CD4-positive, CD25-positive, alpha-beta regulatory T cell (primary cell): ENCODE data around the gene USP46. TPM values are rescaled to one million over a fixed set of nuclear protein-coding genes. Genes with fewer than 3 reads are reported as not detected.

ENCODE experiments used
- ATAC-seq, 2 donors: fragments of 150-1000 bp; cut with Tn5 transposase; one replicate each; pipeline ENCODE4 v1.10.0; 2021; ENCODE audit warnings: low read depth in 2 of 2, moderate number of reproducible peaks in 2 of 2, moderate library complexity in 1 of 2
- DNase-seq, 3 donors: peaks; one replicate each; pipeline versions ENCODE4 v3.0.0 to v3.0.0-alpha.2; 2012 to 2022; ENCODE audit warnings: mixed read lengths in 1 of 3
- H3K27ac ChIP-seq: one replicate; pipeline ENCODE4 v1.7.0; 2013; ENCODE audit warnings: mild to moderate bottlenecking, low read length; ENCODE audit not compliant: insufficient read depth, poor library complexity, severe bottlenecking
- H3K27me3 ChIP-seq: one replicate; pipeline ENCODE4 v1.7.0; 2013; ENCODE audit warnings: low read length; ENCODE audit not compliant: control insufficient read depth, insufficient read depth
- H3K36me3 ChIP-seq: one replicate; pipeline ENCODE4 v1.7.0; 2013; ENCODE audit warnings: mild to moderate bottlenecking, low read length, moderate library complexity; ENCODE audit not compliant: control insufficient read depth, insufficient read depth
- H3K4me1 ChIP-seq: 2 replicates; pipeline ENCODE4 v1.7.0; 2013; ENCODE audit warnings: mild to moderate bottlenecking, low read length; ENCODE audit not compliant: insufficient read depth, control insufficient read depth, poor library complexity, severe bottlenecking
- H3K4me3 ChIP-seq: one replicate; pipeline ENCODE4 v1.7.0; 2013; ENCODE audit warnings: low read depth, mild to moderate bottlenecking, low read length, moderate library complexity
- H3K9me3 ChIP-seq, 2 experiments: 1 replicate in 1 of 2; 2 replicates in 1 of 2; pipeline ENCODE4 v1.7.0; 2013; ENCODE audit warnings: low read length in 2 of 2, mild to moderate bottlenecking in 1 of 2, moderate library complexity in 1 of 2; ENCODE audit not compliant: control insufficient read depth in 2 of 2
- H3K27ac Mint-ChIP-seq, 3 donors: one replicate each; pipeline ENCODE4 v1.8.0; 2020 to 2022; ENCODE audit warnings: mild to moderate bottlenecking in 3 of 3, mixed read lengths in 3 of 3, moderate library complexity in 2 of 3
- H3K27me3 Mint-ChIP-seq: one replicate; pipeline ENCODE4 v1.8.0; 2022; ENCODE audit warnings: mild to moderate bottlenecking, mixed read lengths
- H3K36me3 Mint-ChIP-seq: one replicate; pipeline ENCODE4 v1.8.0; 2020; ENCODE audit warnings: mixed read lengths
- H3K4me1 Mint-ChIP-seq, 4 donors: one replicate each; pipeline ENCODE4 v1.8.0; 2020 to 2022; ENCODE audit warnings: mixed read lengths in 4 of 4, mild to moderate bottlenecking in 1 of 4
- H3K4me3 Mint-ChIP-seq, 4 donors: one replicate each; pipeline ENCODE4 v1.8.0; 2020 to 2022; ENCODE audit warnings: mild to moderate bottlenecking in 4 of 4, mixed read lengths in 4 of 4, moderate library complexity in 3 of 4
- H3K9me3 Mint-ChIP-seq, 7 donors: one replicate each; pipeline ENCODE4 v1.8.0; 2020 to 2022; ENCODE audit warnings: mixed read lengths in 7 of 7, mild to moderate bottlenecking in 3 of 7, moderate library complexity in 2 of 7
- polyA plus RNA-seq, 4 donors: library from polyadenylated mRNA; unstranded; fragments of 300-500 nt; fragmentation: Illumina TruSeq; gene quantifications; one replicate each; pipeline ENCODE4 v1.2.3, GENCODE V29; 2021
- total RNA-seq: library from RNA; stranded (reverse); gene quantifications from one replicate; pipeline ENCODE4 v1.2.3, GENCODE V29; 2022

USP46 gene
- total and polyA plus RNA-seq, 5 donors from 2014 or later, result 0.32 to 9.6 (median 1.7) TPM

DNA sequence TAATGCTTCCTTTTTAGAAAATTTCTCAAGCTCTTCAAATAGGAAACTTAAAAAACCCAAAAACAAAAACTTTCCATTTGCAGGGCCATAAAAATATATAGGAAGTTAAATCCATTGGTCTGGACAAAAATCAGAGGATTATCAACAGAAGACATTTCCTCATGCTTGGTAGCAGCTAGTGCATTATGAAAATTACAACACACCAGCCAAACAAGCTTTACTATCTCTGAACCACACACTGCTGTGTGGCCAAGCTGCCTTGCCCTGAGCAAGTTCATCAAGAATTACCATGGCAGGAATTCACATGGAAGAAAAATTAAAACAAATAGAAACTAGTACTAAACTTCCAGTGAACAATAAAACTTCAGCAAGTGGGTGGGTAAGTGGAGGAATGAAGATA lies 3.6 kb downstream of the USP46 start:
- Mint-ChIP-seq H3K4me3 (peak overlapping the region in 1 of 4 donors; percentile 3), H3K27ac (no peak overlapping the region), H3K9me3 (peaks cover 0 to 7% (median 0%) of the 10 kb centered on the region in 7 donors), H3K36me3 (no peaks in the 10 kb centered on the region), H3K4me1 (peaks cover 5 to 37% (median 22%) of the 10 kb centered on the region in 4 donors), H3K27me3 (peaks cover 30% of the 10 kb centered on the region)
- ATAC-seq, result no peak
- Histone ChIP-seq H3K9me3 (no peaks in the 10 kb centered on the region), H3K27me3 (peaks cover 3% of the 10 kb centered on the region), H3K27ac (no peak overlapping the region), H3K4me1 (peaks cover 15% of the 10 kb centered on the region), H3K4me3 (no peak overlapping the region), H3K36me3 (no peaks in the 10 kb centered on the region)
- no peak for DNase-seq

DNA sequence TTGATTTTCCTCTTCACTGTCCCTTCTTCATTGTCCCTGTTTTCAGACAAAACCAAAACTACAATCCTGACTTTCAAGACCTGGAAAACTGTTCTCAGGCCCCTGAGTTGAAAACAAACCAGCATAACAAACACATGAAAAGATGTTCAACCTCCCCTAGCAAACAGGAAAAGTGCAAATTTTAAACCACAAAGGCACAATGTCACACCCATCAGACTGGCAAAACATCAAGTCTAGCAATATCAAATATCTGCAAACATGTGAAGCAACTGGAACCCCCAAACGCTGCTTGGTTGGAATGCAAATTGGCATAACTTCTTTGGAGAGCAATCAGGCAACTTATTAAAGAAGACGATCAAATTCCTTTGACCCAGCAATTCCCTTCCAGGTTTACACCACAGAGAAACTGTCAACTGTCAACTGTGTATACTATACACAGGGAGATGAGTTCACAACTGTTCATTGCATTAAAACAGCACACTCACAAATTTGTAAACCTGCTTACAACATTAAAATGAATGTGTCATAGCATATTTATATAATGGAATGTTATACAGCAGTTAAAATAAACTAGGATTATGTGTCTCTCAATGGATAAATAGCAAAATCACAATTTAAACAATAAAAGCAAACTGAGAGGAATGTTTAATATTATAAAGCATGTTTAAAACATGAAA lies 7.0 kb downstream of the USP46 start:
- Mint-ChIP-seq H3K27ac (no peak overlapping the region), H3K27me3 (peaks cover 23% of the 10 kb centered on the region), H3K9me3 (peaks cover 0 to 7% (median 1%) of the 10 kb centered on the region in 7 donors), H3K36me3 (no peaks in the 10 kb centered on the region), H3K4me1 (peaks cover 5 to 16% (median 11%) of the 10 kb centered on the region in 4 donors), H3K4me3 (peak overlapping the region in 2 of 4 donors; percentile 6 to 44)
- ATAC-seq (no peak), DNase-seq (peak in 1 of 3 donors; percentile 16)
- Histone ChIP-seq H3K27ac (no peak overlapping the region), H3K9me3 (no peaks in the 10 kb centered on the region), H3K36me3 (no peaks in the 10 kb centered on the region), H3K27me3 (no peaks in the 10 kb centered on the region), H3K4me1 (no peaks in the 10 kb centered on the region), H3K4me3 (no peak overlapping the region)

DNA sequence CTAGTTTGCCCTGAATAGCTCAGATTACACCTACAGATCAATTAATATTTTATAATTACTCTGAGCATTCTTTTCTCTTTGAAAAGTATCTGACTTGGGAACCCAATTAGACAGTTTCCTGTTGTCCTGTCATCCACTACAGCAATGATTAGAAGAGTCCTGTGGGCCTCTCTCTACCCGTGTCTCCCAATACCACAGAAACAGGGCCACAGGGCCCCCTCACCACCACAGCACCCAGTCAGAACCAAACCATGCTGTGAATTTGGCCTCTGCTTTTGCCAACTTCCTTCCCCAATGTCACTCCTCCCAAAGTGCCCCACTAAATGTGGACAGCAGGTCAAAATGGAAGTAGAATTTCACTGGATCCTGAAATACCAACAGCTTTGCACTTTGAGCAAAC lies 10.3 kb downstream of the USP46 start:
- Mint-ChIP-seq H3K4me3 (no peak overlapping the region), H3K4me1 (peaks cover 5 to 15% (median 7%) of the 10 kb centered on the region in 4 donors), H3K9me3 (peaks cover 0 to 7% (median 1%) of the 10 kb centered on the region in 7 donors), H3K27ac (no peak overlapping the region), H3K36me3 (no peaks in the 10 kb centered on the region), H3K27me3 (peaks cover 14% of the 10 kb centered on the region)
- H3K27ac ChIP-seq, result no peak overlapping the region
- no peak overlapping the region for H3K4me3 ChIP-seq
- no peak for ATAC-seq
- H3K4me1 ChIP-seq, result no peaks in the 10 kb centered on the region
- H3K27me3 ChIP-seq, result no peaks in the 10 kb centered on the region
- H3K36me3 ChIP-seq, result no peaks in the 10 kb centered on the region
- H3K9me3 ChIP-seq, result no peaks in the 10 kb centered on the region
- DNase-seq, result no peak

DNA sequence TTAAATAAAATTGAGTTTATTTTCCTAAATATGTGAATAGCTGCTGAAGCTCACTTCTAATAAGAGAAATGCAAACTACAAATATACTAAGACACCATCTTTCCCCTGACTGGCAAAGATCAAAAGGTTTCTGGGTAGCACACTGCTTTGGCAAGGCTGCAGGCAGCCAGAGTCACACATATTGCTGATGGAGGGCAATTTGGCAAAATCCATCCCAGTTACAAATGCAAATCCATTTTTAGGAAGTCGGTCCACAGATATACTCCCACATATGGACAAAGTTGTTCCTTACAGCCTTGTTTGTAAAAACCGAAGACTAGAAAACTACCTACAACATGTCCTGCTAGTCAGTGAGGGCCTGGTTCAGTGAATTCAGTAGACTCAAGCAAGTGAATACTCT lies 12.4 kb downstream of the USP46 start:
- no peak overlapping the region for H3K27ac Mint-ChIP-seq
- H3K36me3 ChIP-seq, result no peaks in the 10 kb centered on the region
- no peaks in the 10 kb centered on the region for H3K36me3 Mint-ChIP-seq
- no peaks in the 10 kb centered on the region for H3K27me3 ChIP-seq
- peaks cover 0 to 7% (median 0%) of the 10 kb centered on the region in 7 donors for H3K9me3 Mint-ChIP-seq
- peaks cover 14% of the 10 kb centered on the region for H3K27me3 Mint-ChIP-seq
- no peaks in the 10 kb centered on the region for H3K4me1 ChIP-seq
- H3K9me3 ChIP-seq, result no peaks in the 10 kb centered on the region
- no peak for DNase-seq
- H3K4me1 Mint-ChIP-seq, result peaks cover under 1 to 9% (median 6%) of the 10 kb centered on the region in 4 donors
- no peak overlapping the region for H3K4me3 Mint-ChIP-seq
- no peak overlapping the region for H3K27ac ChIP-seq
- no peak overlapping the region for H3K4me3 ChIP-seq
- ATAC-seq, result no peak

DNA sequence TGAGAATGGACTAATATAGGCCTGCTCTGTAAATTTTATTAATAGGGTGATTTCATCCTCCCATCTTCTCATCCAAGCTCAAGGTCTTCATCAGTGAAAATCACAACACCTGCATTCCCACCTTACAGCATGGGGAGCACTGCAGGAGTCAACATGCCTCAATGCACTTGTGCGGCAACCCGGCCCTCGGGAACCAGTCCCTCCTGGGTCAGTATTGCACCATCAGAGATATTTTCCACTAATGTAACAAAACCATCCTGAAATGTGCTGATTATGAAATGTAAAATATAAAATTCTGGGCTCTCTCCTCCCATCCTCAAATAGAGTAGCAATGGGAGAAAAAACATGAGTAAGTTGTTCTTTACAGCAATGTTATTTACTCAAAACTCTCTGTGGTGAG lies 13.0 kb downstream of the USP46 start:
- Histone ChIP-seq H3K9me3 (no peaks in the 10 kb centered on the region), H3K27ac (no peak overlapping the region), H3K4me3 (no peak overlapping the region), H3K36me3 (no peaks in the 10 kb centered on the region), H3K27me3 (no peaks in the 10 kb centered on the region), H3K4me1 (no peaks in the 10 kb centered on the region)
- DNase-seq, result no peak
- Mint-ChIP-seq H3K36me3 (no peaks in the 10 kb centered on the region), H3K27me3 (peaks cover 14% of the 10 kb centered on the region), H3K4me3 (no peak overlapping the region), H3K27ac (no peak overlapping the region), H3K9me3 (peaks cover 0 to 7% (median 0%) of the 10 kb centered on the region in 7 donors), H3K4me1 (peaks cover 0 to 7% (median 5%) of the 10 kb centered on the region in 4 donors)
- ATAC-seq, result no peak

DNA sequence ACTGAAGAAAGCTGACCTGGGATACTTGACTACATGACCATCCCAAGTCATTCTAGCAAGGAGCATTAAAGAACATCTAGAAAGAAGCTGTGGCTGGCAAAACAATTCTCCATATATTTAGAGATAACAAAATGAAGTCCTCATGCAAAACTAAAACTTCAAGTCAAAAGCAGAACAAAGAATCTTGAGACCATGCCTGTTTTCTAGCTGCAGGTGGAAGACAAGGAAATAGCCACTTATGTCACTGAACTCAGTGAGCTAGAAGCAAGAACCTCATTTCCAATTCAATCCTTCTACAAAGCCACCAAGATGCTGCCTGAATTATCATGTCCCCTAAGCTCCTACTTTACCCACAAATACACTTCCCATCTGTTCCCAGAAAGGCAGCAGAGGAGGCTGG lies 13.8 kb downstream of the USP46 start:
- Mint-ChIP-seq H3K27me3 (peaks cover 14% of the 10 kb centered on the region), H3K9me3 (peaks cover 0 to 6% (median 0%) of the 10 kb centered on the region in 7 donors), H3K4me1 (peaks cover 0 to 7% (median 5%) of the 10 kb centered on the region in 4 donors), H3K27ac (no peak overlapping the region), H3K4me3 (no peak overlapping the region), H3K36me3 (no peaks in the 10 kb centered on the region)
- no peaks in the 10 kb centered on the region for H3K4me1 ChIP-seq
- H3K4me3 ChIP-seq, result no peak overlapping the region
- H3K9me3 ChIP-seq, result no peaks in the 10 kb centered on the region
- no peaks in the 10 kb centered on the region for H3K36me3 ChIP-seq
- ATAC-seq (no peak), DNase-seq (no peak)
- no peak overlapping the region for H3K27ac ChIP-seq
- H3K27me3 ChIP-seq, result no peaks in the 10 kb centered on the region

DNA sequence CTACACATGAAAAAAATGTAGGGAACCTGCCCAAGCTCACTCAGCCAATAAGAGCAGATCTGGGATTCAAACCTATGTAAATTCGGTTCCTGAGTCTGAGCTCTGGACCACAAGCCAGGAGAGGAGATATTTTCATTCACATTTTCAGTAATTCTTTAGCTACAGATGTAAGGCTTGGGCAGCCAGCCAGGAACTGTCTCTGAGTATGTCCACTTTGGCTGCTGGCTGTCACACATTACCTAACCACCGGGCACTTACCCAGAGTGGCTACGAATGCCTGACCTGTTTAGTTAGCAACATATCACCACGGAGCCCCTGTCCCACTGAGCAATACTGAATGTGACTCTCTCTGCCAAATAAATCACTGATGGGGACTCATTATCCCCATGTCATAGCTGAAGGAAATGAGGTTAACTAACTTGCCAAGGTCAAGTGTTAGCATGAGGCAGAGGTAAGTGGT lies 15.3 kb downstream of the USP46 start:
- Mint-ChIP-seq H3K36me3 (no peaks in the 10 kb centered on the region), H3K4me1 (peaks cover 0 to 6% (median 5%) of the 10 kb centered on the region in 4 donors), H3K9me3 (peaks cover 0 to 6% (median 0%) of the 10 kb centered on the region in 7 donors), H3K27me3 (peaks cover 14% of the 10 kb centered on the region), H3K4me3 (no peak overlapping the region), H3K27ac (no peak overlapping the region)
- ATAC-seq, result no peak
- Histone ChIP-seq H3K27ac (no peak overlapping the region), H3K27me3 (no peaks in the 10 kb centered on the region), H3K4me3 (no peak overlapping the region), H3K36me3 (no peaks in the 10 kb centered on the region), H3K4me1 (no peaks in the 10 kb centered on the region), H3K9me3 (no peaks in the 10 kb centered on the region)
- DNase-seq, result no peak

DNA sequence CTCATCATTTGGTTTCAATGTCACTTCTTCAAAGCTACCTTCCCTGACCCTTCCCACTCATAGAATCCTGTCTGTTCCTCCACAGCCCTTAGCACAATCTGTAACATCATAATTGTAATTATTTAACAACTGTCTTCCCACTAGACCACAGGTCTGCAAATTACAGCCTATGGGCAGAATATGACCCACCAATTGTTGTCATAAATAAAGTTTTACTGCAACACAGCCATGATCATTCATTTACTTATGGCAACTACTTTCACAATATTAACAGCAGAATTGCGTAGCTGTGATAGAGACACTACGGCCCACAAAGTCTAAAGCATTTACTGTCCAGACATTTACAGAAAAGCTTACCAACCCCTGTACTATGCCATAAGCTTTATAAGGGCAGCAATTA lies 15.9 kb downstream of the USP46 start:
- no peaks in the 10 kb centered on the region for H3K36me3 ChIP-seq
- H3K4me3 ChIP-seq, result no peak overlapping the region
- no peak for ATAC-seq
- H3K27me3 ChIP-seq, result no peaks in the 10 kb centered on the region
- no peaks in the 10 kb centered on the region for H3K36me3 Mint-ChIP-seq
- peaks cover 0 to 6% (median 5%) of the 10 kb centered on the region in 4 donors for H3K4me1 Mint-ChIP-seq
- no peak overlapping the region for H3K27ac Mint-ChIP-seq
- H3K27me3 Mint-ChIP-seq, result peaks cover 14% of the 10 kb centered on the region
- no peak overlapping the region for H3K4me3 Mint-ChIP-seq
- peaks cover 0 to 6% (median 0%) of the 10 kb centered on the region in 7 donors for H3K9me3 Mint-ChIP-seq
- H3K9me3 ChIP-seq, result no peaks in the 10 kb centered on the region
- DNase-seq, result no peak
- H3K4me1 ChIP-seq, result no peaks in the 10 kb centered on the region
- no peak overlapping the region for H3K27ac ChIP-seq
